ENCODE results near the gene ARRB2.

The ARRB2 gene

DNA sequence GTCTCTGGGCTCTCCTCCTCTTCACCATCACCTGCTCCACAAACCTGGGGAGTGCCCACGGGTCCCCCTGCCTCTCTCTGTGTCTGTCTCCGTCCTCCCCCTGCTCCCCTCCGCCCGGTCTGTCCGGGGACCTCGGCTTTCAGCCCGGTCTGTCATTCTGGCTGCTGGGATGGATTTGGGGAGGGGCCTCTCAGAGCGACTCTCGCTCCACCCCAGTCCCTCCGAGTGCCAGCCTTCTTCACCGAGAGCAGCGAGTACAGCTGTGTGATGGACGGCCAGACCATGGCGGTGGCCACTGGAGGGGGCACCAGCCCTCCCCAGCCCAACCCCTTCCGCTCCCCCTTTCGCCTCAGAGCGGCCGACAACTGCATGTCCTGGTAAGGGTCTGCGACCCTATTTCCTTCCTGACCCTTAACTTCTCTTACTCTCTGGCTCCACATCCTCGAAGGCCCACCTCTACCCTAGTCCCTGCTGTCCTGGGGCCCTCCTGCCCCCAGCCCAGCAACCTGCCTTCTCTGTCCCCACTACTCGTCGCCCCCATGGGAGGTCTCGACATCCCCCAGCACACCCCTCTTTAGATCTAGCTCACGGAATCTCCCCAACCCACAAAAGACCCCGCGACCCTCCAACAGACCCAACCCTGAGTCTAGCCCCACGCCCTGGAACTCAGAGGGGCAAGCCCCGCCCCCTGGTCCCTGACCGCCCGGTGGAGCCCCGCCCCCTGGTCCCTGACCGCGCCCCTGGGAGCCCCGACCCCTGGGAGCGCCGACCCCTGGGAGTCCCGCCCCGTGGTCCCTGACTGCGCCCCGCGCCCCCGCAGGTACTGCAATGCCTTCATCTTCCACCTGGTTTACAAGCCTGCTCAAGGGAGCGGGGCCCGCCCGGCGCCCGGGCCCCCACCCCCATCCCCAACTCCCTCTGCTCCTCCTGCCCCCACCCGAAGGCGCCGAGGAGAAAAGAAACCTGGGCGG lies 34.9 kb downstream of the ARRB2 start:
- TF ChIP-seq, protein P1, sequence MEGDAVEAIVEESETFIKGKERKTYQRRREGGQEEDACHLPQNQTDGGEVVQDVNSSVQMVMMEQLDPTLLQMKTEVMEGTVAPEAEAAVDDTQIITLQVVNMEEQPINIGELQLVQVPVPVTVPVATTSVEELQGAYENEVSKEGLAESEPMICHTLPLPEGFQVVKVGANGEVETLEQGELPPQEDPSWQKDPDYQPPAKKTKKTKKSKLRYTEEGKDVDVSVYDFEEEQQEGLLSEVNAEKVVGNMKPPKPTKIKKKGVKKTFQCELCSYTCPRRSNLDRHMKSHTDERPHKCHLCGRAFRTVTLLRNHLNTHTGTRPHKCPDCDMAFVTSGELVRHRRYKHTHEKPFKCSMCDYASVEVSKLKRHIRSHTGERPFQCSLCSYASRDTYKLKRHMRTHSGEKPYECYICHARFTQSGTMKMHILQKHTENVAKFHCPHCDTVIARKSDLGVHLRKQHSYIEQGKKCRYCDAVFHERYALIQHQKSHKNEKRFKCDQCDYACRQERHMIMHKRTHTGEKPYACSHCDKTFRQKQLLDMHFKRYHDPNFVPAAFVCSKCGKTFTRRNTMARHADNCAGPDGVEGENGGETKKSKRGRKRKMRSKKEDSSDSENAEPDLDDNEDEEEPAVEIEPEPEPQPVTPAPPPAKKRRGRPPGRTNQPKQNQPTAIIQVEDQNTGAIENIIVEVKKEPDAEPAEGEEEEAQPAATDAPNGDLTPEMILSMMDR (IDR thresholded peaks at IDR 0.05; ENCODE audit: insufficient read depth, missing control alignments): no peak
- DNase-seq (ENCODE audit: insufficient read length, low spot score) (no peak), FAIRE-seq (no peak)

DNA sequence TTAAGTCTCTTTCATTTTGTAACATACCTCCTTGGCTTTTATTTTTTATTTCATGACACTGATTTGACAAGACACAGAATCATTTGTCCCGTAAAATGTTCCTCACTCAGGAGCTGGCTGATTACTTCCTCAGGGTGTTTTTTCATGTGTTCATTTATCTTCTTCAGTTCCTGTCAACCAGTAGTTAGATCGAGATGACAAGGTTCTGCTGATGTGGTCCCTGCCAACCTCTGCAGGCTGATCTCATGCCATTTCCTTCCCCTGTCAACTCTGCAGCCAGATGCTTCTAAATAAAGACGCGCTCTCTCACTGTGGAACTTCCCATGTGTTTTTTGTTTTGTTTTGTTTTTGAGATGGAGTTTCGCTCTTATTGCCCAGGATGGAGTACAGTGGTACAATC lies 37.4 kb downstream of the ARRB2 start:
- DNase-seq (ENCODE audit: insufficient read length, low spot score) (no peak), FAIRE-seq (no peak)
- TF ChIP-seq, protein P1 (IDR thresholded peaks at IDR 0.05; ENCODE audit: insufficient read depth, missing control alignments): no peak

DNA sequence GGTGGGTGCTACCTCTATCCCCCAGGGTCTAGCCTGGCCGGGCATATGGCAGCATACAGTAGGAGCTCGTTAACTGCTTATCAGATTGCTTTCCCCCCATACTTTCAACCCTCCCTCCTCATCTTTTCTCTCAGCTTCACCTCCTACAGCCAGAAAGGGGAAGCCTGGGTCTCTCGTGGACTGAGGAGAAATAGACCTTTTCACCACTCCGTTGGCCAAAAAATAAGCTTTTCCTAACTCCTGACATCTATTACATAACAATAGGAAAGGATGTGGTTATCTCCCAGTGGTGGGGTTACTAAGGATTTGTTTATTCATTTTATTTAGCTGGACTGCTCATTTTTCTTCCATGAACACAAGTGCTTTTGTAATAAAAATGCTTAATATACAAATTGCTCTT lies 38.3 kb downstream of the ARRB2 start:
- DNase-seq (ENCODE audit: insufficient read length, low spot score) (no peak), FAIRE-seq (no peak)
- TF ChIP-seq, protein P1 (IDR thresholded peaks at IDR 0.05; ENCODE audit: insufficient read depth, missing control alignments): no peak

DNA sequence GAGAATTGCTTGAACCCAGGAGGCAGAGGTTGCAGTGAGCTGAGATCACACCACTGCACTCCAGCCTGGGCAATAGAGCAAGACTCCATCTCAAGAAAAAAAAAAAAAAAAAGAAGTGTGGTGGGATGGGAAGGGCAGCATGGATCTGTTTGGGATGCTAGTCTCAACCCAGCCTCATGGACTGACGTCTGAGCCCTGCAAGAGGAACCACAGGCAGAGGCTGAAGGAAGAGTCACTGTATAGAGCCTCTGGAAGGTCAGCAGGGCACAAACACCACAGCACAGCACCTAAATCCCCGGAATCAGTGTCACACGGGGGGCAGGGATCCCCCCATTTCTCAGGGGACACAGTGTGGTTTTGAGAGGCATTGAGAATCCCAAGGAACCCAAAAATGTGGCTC lies 40.2 kb downstream of the ARRB2 start:
- FAIRE-seq (no peak), DNase-seq (ENCODE audit: insufficient read length, low spot score) (no peak)
- TF ChIP-seq, protein P1 (IDR thresholded peaks at IDR 0.05; ENCODE audit: insufficient read depth, missing control alignments): no peak

DNA sequence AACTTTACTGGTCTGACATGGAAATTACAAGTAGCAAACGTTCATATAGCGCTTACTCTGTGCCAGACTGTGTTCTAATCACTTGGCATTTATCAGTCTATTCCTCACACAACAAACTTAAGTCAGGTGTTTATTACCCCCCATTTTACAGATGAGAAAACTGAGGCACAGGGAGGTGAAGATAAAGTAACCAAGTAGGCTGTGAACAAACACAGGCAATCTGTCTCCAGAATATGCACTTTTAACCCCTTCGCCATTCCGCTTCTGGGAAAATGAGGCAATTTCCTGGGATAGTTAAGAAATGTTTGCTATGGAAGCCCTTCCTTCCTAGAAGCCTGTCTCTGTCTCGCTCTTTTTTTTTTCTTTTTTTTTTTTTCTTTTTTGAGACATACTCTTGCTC lies 41.5 kb downstream of the ARRB2 start:
- FAIRE-seq (no peak), DNase-seq (ENCODE audit: insufficient read length, low spot score) (no peak)
- TF ChIP-seq, protein P1 (IDR thresholded peaks at IDR 0.05; ENCODE audit: insufficient read depth, missing control alignments): no peak

DNA sequence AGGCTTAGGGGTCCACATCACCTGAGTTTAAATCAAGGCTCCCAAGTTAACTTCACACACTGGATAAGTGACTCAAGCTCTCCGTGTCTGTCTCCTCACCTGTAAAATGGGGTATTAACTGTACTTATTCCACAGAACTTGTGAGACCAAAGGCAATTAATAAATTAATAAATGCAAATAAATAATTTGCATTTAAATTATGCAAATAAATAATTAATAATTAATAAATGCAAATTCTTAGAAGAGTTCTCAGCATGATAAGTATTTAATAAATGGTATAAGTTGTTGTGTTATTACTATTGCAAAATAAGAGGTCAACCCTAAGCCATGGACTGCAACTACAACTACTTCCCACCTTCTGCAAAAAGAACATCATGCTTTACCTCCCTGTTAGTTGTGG lies 43.0 kb downstream of the ARRB2 start:
- TF ChIP-seq, protein P1 (IDR thresholded peaks at IDR 0.05; ENCODE audit: insufficient read depth, missing control alignments): no peak
- no peak for DNase-seq (ENCODE audit: insufficient read length, low spot score)

DNA sequence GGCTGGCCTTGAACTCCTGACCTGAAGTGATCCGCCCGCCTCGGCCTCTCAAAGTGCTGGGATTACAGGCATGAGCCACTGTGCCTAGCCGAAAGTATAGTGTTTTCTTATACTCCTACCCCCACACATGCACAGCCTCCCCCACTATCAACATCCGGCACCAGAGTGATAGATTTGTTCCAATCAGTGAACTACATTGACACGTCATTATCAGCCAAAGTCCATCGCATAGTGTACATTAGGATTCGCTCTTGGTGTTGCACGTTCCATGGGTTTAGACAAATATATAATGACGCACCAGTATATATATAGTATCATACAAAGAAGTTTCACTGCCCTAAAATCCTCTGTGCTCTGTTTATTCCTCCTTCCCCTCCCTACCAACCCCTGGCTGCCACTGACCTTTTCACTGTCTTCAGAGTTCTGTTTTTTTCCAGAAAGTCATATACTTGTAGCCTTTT lies 49.4 kb downstream of the ARRB2 start:
- TF ChIP-seq, protein P1 (IDR thresholded peaks at IDR 0.05; ENCODE audit: insufficient read depth, missing control alignments): no peak
- FAIRE-seq (no peak), DNase-seq (ENCODE audit: insufficient read length, low spot score) (no peak)

More for the DNA sequence above, 43.0 kb downstream of the ARRB2 start:
- FAIRE-seq: no peak
